GM18502 (cell line): Measurements from ENCODE around the gene ZAP70.
A peak's percentile ranks its signal among the peaks of the same experiment; 100 is the strongest.
"Not testable (repeated sequence)": the region's sequence is repeated elsewhere in the genome, so short reads cannot be mapped to it uniquely, and the experiment has no call there.

Experiments
- ATAC-seq: cut with Tn5 transposase; IDR thresholded peaks from one replicate; pipeline ENCODE4 v1.9.1; 2021; ENCODE audit warnings: mild to moderate bottlenecking; ENCODE audit not compliant: unreplicated experiment, poor library complexity

ZAP70 gene

GRCh38 chr2:97713296-97714083, at the start of gene ZAP70:
ZAP70 (plus strand) TSS chr2:97713576; CDS start chr2:97724037, 10,461 bp downstream.
- no peak for ATAC-seq

DNA sequence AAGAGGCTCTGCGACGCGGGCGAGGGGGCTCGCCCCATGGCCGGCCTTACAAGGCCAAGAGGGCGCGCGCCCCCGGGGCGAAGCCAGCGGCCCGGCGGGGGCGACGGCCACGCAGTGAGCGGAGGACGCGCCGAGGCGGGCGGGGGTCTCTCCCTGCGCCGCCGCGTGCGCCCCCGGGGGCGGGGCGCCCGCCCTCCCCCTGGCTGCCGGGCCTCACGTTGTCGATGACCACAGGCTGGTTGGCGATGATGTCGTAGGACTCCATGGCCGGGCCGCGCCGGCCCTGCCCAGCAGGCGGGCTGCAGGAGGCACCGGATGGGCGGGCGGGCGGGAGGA, 49.8 kb upstream of the ZAP70 start:
- ATAC-seq: no peak

GRCh38 chr2:97663962-97664635, 49.3 kb upstream of the ZAP70 start, which contains the start of gene ACTR1B:
ACTR1B (minus strand) TSS chr2:97664044; CDS start chr2:97663890, 154 bp downstream.
- peak; percentile 85 for ATAC-seq

DNA sequence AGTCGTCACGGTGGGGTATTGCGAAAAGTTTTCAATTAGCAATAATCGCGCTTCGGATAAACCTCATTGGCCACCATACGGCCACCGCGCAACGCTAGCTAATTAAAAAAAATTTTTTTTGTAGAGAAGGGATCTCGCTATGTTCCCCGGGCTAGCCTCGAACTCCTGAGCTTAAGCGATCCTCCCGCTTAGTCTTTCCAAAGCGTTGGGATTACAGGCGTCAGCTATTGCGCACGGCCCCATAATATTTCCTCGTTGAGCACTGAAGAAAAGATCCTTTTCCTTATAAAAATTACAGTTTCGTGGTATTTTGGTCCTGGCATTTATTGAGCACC, 48.8 kb upstream of the ZAP70 start:
- ATAC-seq: no peak

DNA sequence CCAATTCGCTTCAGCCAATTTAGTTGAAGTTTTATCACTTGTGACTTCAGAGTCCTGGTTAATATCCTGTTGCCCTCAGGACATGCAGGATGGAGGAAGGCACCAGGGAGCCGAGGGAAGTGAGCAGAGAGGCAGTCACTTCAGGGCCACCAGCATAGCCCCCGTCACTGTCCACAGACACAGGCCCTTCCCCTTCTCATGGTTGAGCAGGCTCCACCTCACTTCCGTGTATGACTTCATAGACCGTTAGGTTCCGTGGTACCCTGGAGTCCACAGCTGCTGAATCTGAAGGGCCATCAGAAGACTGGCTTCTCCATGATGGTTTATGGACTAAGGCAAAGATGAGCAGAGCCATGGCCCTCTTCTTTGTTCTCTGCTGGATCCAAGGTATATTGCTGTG, 43.9 kb upstream of the ZAP70 start, which contains the start of gene C2orf92:
TSS of gene C2orf92 (plus strand) at position 266 of the 400 bp plus-strand sequence. CDS start at position 342, 76 bp downstream.
- ATAC-seq: no peak

DNA sequence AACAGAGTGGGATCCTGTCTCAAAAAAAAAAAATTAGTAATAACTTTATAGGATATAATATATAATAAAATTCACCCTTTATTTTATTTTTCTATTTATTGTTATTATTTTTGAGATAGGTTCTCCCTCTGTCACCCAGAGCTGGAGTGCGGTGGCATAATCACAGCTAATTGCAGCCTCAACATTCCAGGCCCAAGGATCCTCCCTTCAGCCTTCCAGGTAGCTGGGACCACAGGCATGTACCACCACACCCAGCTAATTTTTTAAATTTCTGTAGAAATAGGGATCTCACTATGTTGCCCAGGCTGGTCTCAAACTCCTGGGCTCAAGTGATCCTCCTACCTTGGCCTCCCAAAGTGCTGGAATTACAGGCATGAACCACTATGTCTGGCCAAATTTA, 42.9 kb upstream of the ZAP70 start:
- no peak for ATAC-seq

DNA sequence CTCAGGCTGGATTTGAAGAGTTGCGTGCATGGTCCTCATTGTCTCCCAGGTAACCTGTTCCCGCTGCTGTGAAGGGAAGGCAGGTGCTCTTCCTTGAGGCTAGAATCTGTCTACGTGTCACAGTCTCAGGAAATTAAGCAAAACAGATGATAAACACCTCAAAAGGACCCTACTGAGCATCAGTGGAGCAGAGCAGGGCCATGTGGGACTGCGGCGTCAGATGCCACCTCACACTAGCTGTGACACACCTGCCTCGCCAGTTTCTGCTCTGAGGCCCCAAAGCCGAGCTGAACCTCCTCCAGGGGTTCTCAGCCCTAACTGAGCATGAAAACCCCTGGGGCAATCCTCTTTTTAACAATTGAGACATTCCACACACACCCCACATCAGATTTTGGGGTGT, 41.9 kb upstream of the ZAP70 start:
- no peak for ATAC-seq

GRCh38 chr2:97672606-97673140, 40.7 kb upstream of the ZAP70 start:
- ATAC-seq: not testable (repeated sequence)

DNA sequence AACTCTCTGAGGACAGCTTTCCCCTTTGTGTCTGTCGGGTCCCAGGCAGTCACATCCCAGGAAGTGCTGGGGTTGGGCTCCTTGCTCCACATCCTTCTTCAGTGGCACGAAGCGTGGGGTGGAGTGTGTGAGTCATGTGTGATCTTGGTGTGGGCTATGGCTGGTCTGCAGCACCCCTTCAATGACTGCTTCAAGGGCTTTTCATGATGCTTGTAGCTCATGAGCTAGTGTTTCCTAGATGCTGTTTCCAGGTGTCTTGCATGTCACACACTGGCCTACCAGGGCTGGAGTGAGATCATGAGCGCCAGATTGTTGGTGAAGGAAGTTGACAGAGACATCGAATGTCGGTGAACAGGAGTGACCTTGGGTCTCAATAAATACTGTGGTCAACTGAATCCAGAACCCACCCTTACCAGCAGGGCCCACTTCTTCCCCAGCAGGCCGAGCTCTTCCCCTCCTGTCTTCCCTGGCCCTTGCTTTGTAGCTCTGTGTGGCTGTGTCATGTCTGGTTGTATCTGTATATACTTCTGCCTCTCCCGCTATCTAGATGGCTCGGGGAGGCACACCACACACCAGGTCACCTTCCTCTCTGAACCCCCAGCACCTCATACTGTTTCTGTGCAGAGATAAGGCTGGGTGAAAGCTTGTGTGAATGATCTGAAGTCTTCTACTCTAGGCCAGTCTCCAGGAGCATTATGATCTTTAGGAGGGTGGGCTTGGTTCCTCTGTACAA, 40.0 kb upstream of the ZAP70 start:
- ATAC-seq: no peak

DNA sequence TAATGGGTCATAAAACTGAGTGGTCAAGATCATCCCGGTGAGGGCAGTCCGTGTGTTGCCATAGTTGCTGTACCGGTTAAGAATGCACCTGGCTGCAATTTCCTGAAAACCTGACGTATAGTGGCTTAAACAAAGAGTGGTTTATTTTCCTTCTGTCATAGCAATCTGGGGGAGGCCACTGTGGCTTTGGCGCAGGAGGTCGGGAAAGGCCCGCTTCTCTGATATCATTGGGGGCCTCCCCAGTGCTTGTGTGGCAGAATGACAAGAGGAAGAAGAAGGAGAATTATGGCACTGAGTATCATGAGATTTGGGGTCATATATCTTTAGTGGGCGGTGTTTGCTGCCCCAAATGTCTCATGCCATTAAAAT, 39.5 kb upstream of the ZAP70 start:
- no peak for ATAC-seq

- ATAC-seq: no peak
Observed at GRCh38 chr2:97675430-97676113, 37.8 kb upstream of the ZAP70 start.

GRCh38 chr2:97676620-97677019, 36.8 kb upstream of the ZAP70 start:
- no peak for ATAC-seq

DNA sequence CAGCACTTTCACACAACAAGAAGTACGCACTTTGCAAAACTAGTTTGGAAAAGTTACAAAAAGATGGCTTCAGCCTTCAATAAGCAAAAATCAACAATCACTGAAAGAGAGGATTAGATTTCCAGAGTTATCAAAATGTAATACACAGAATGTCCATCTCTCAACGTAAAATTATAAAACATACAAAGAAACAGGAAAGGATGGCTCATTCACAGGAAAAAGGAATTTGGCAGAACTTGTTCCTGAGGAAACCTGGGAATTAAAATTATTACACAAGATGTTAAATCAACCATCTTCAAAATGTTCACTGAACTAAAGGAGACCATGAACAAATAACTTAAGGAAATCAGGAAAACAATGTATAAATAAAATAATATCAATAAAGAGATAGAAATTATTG, 35.9 kb upstream of the ZAP70 start:
- no peak for ATAC-seq

DNA sequence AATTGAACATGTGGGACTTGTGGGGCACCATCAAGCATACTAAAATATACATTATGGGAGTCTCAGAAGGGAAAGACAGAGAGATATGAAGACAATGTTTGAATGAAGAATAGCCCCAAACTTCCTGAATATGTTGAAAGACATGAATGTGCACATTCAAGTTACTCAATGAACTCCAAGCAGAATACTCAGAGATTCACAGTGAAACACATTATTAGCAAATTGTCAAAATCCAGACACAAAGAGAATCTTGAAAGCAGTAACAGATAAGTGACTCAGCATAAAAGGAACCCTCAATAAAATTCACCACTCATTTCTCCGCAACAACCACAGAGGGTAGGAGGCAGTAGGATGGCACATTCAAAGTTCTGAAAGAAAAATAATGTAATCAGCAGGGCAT, 35.1 kb upstream of the ZAP70 start:
- no peak for ATAC-seq

GRCh38 chr2:97687235-97687634, 26.1 kb upstream of the ZAP70 start:
- ATAC-seq: not testable (repeated sequence)

DNA sequence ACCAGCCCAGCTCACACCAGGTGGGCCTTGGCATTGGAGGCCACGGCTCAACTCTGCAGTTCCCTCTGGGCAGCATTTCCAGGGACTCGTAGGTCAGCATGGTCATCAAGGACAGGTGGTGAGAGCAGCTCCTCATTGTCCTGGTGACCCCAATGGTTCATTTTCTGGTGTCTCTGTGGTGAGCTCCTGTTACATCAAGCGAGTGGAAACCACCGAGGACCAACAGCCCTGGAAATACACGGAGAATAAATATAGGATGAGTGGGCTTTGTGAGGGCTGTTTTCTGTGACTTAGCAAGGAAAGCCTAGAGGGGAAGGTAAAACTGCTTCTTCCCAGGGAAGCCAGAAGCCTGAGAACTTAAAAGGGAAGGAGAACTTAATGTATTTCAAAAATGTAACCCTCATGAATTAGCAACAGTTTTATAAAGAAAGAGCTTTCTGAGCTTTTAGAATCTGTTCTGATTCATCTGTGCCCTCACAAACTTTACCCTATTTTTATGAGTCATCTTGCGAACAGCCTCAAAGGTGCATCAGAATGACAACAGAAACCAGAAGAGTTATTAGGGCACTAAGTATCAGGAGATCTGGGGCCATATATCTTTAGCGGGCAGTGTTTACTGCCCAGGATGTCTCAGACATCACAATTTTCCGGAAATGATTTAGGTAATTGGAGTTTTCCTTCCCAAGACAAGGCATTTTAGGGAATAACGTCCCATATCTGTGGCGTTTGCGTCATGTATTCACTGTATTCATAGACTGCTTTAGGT, 25.1 kb upstream of the ZAP70 start:
- no peak for ATAC-seq

DNA sequence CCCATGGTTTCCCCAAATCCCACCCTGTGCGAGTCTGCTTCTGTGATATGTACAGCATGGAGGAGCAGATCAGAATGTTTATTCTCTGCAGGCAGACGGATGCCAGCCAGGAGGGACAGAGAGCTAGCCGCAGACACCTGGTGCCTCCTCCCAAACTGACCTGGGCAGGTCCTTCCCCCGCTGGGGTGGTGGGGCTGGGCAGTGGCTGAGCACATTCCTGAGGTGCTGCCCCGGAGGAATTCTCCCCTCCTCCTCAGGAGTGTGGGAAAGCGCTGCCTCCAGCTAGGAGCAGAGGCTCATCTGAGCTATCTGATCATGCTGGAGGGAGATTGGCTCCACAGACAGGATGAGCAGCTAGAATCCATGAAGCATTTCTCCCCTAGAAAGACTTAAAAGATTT, 22.2 kb upstream of the ZAP70 start:
- ATAC-seq: no peak

DNA sequence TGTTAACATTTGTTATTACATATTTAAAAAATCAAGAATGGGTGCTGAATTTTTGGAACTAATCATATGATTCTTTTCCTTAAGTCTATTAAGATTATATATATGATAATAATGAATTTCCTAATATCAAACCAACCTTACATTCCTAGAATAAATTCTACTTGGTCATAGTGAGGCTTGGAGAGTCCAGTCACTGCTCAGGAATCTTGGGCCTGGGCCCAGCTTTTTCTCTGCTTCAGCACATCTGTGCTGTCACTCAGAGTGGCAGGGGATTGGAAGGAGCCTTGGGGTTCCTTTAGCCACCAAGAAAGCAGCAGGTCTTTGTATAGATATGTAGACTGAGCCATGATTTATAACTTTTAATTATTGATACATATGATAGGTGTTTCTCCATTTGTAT, 19.9 kb upstream of the ZAP70 start:
- no peak for ATAC-seq

- no peak for ATAC-seq
Observed at GRCh38 chr2:97695744-97696143, 17.6 kb upstream of the ZAP70 start.
